ENCODE results near the gene DPH7. TPM values are rescaled to one million over a fixed set of nuclear protein-coding genes. Genes with fewer than 3 reads are reported as not detected.

Gene DPH7
- total RNA-seq = 25.1 and 28.8 TPM in 2 replicates

DNA sequence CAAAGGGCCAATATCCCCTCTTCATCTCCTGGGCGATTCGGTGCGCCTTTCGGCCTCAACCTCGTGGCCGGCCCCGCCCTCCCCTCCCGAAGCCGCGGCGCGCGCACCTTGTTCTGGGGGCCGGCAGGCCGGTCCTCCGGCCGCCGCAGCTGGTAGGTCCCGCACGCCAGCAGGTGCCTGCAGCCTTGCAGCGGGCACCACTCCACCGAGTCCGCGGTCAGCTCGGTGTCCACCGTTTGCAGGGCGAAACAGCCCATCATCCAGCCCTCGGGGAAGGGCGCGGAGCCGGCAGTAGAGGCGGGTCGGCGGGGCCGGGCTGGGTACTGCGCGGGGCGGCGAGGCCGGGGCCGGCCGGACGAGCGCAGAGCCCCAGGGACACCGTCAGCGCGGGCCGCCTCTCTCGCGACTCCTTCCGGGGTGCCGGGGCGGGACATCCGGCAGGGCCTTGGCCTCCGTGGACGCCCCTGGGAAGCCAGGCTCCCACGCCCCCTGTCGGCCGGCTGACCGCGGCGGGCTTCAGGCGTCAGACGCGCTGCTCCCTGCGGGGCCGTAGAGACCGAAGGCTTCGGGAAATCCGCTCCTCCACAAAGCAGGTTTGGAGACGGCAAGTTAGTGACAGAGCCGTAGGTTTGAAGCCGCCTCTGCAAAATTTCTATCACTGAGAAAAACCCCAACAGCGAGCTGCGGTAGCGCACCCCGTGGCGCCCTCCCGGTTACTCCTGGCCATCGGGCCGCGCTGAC, at the start of gene DPH7:
TSS of gene DPH7 (minus strand) at position 408 of the 741 bp plus-strand sequence. CDS start at position 260, 148 bp downstream.

DNA sequence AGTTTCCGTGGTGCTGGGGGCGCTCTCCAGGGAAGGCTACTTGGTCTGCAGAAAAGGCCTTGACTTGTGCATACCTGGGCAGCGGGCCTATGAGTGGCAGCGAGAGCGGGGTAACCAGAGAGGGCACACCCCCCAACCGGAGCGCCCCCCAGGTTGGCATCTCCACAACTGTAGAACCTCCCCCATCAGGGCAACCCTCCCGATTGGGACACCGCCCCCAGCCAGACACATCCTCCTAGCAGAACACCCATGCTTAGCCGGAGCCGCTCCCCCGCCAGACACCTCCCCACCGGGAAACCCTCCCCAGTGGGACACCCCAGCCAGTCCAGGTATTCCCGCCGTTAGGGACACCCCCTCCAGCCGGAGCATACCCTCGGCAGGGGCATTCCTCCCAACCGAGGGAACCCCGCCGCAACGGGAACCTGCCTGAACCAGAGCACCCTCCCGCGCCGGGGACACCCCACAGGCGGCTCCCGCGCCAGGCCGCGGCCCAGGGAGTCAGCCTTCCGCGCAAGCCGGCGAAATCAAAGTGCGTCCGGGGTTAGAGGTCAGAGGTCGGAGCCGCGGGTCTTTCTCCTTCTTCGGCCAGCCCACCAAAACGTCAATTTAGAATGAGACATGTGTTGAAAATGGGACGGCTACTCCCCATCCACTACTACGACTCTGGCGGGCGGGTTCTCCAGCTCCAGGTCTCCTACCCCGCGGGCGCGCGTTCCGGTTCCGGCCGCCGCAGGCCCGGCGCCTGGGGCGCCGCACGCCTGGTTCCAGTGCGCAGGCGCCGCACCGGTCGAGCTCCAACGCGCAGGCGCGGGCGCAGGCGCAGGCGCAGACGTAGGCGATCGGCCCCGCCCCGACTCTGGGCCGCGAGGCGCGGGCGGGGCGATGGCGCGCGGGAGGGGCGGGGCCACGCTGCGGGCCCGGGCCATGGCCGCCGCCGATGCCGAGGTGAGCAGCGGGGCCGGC, 39.7 kb upstream of the DPH7 start, which contains the start of gene EHMT1:
TSS of gene EHMT1 (plus strand) at position 901 of the 963 bp plus-strand sequence. CDS start at position 925, 24 bp downstream.

DNA sequence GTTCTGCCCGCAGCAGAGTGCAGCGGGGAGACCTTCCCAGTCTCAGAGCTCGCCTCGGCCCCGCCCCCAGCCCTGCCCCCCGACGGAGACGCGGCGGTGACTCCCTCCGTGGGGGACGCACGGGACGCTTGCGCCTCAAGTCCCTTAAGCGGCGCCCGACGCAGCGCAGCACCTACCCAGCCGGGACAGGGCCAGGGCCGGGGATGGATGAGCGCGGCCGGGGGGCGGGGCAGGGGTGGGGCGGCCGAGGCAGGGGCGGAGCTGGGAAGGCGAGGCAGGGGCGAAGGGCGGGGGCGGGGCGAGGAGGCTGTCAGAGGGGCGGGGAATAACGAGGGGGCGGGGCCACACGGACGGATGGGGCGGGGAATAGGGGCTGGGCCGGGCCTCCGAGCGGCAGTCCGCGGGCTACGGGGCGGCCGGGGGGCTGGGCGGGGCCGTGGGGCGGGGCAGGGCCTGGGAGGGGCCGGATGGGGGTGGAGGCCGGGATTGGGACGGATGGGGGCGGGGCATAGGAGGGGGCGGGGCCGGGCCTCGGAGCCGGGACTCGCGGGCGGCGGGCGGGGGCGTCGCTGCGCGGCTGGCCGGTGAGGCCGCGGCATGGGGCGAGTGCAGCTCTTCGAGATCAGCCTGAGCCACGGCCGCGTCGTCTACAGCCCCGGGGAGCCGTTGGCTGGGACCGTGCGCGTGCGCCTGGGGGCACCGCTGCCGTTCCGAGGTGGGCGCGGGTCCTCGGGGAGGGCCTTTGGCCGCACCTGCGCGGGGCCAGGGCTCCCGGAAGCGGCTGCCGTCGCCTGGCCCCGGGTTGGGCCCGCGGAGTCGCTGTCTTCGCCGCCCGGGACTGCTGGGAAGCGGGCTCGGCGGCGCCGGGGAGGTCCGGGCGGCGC, 26.6 kb upstream of the DPH7 start, which contains the start of gene ARRDC1:
TSS of gene ARRDC1 (plus strand) at position 566 of the 884 bp plus-strand sequence. CDS start at position 598, 32 bp downstream.

DNA sequence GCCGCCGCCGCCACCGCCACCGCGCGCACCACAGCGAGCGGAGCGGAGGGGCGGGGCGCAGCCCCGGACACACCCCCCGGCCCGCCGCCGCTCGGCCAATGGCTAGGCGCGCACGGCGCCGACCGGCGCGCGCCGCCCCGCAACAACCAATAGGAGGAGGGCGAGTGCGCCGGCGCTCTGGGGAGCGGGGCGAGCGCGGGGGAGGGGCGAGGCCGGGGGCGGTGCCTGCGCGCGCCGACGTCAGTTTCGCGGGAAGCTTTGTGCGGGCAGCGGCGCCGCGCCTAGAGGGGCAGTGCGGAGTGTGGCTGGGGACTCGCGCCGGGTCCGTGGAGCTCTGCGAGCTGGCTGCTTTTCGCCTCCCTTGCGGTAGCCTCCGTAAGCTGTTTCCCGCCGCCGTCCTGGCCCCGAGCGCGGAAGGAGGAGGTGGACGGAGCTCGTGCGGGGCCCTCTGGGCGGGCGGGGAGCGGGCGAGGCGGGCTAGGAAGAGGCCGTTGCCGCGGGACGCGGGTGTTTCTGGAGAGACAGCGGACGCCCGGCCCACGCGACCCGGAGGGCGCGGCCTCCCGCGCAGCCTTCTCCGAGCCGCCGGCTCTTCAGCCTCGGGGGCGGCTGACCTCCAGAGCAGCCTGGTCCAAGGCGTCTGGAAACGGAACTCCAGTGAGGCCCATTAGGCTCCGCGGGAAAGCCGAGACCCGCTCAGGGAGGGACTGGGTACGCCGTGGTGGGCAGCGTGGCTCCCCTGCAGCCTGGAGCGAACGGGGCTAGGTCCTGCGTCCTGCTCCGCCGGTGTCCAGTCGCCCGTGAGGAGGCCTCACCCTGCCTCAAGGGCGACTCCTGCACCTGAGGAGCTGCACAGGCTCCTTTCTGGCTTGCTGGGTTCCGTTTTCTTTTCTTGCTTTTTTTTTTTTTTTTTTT, 12.0 kb upstream of the DPH7 start, which contains the start of gene ZMYND19:
TSS of gene ZMYND19 (minus strand) at position 44 of the 915 bp plus-strand sequence. CDS start 249 bp downstream, outside the sequence.

DNA sequence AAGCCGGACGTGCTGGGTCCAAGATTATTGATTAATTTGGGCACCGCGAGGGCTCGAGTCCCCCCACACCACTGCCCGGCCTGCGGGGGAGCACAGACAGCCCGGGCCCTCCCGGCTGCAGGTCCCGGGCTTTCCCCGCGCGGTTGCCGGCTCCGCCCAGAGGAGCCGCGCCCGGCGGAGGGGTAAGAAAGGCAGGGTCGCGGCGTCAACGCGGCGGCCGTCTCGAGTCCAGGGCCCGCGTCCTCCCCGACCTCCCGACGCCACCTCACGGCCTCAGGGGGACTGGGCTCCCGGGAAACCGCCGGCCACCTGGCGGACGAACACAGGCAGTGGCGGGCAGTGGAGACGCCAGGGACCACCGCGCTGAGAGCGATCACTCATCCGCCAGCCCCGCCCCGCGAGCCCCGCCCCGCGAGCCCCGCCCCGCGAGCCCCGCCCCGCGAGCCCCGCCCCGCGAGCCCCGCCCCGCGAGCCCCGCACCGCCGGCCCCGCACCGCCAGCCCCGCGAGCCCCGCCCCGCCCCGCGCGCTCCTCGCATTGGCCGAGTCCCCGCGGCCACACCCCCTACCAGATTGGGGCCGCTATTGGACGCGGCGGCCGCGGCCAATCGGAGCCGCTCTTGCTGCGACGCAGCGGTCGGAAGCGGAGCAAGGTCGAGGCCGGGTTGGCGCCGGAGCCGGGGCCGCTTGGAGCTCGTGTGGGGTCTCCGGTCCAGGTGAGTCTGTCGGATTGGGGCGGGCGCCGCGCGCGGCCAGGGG, 27.3 kb downstream of the DPH7 start, which contains the start of gene MRPL41:
TSS of gene MRPL41 (plus strand) at position 616 of the 758 bp plus-strand sequence. CDS start 203 bp downstream, outside the sequence.

DNA sequence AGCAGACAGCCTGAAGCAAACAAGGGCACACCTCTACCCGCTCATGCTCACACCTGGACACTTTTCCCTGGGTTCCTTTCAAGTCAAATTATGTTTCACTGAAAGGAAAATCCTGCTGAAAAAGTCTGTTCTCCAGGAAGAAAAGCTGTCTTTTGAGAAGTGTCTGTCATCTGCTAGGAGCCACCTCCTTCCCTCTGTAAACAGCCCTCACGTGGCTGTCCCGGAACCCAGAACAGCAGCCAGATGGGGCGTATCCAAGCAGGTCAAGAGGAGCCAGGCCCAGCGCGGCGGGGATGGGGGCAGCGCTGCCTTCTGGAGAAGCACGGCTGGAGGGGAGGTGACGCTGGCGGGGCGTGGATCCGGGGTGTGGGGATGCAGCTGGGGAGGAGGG, 28.5 kb downstream of the DPH7 start, which contains the start of gene PNPLA7:
TSS of gene PNPLA7 (minus strand) at position 172 of the 391 bp plus-strand sequence. CDS start 205 bp downstream, outside the sequence.

Other genes starting within 250 kb of the DPH7 start
- gene EXD3, start 155.8 kb downstream of the DPH7 start, total RNA-seq = 12.8 and 22.6 TPM in 2 replicates
- gene NOXA1, start 155.5 kb downstream of the DPH7 start, total RNA-seq = 1.9 and 2.2 TPM in 2 replicates
- gene ENTPD8, start 137.6 kb downstream of the DPH7 start, total RNA-seq = 0.24 TPM in 1 of 2 replicates, not detected in the other
- 23.1 and 33.0 TPM in 2 replicates for gene NSMF, start 119.6 kb downstream of the DPH7 start, total RNA-seq
- gene PNPLA7, start 28.5 kb downstream of the DPH7 start, total RNA-seq = 0.21 and 0.24 TPM in 2 replicates
- 69.4 and 100.0 TPM in 2 replicates for gene MRPL41, start 27.0 kb downstream of the DPH7 start, total RNA-seq
- gene ZMYND19, start 11.6 kb upstream of the DPH7 start, total RNA-seq = 32.0 TPM in 2 replicates
- 105 and 178 TPM in 2 replicates for gene ARRDC1, start 26.8 kb upstream of the DPH7 start, total RNA-seq
- gene EHMT1, start 40.1 kb upstream of the DPH7 start, total RNA-seq = 50.1 and 57.1 TPM in 2 replicates

Data from tracheal epithelial cell (primary cell).